NCI-H2196 (cell line): ENCODE results near the gene KRTAP2-1.
A peak's percentile ranks its signal among the peaks of the same experiment; 100 is the strongest.
"Not testable (repeated sequence)": the region's sequence is repeated elsewhere in the genome, so short reads cannot be mapped to it uniquely, and the experiment has no call there.

Source experiments
- DNase-seq: peaks from one replicate; lab custom pipeline; 2025; ENCODE audit not compliant: unreplicated experiment; lab: John Stamatoyannopoulos, UW

Gene KRTAP2-1

GRCh38 chr17:41013606-41014005, 33.5 kb downstream of the KRTAP2-1 start:
- DNase-seq, result peak; percentile 19

DNA sequence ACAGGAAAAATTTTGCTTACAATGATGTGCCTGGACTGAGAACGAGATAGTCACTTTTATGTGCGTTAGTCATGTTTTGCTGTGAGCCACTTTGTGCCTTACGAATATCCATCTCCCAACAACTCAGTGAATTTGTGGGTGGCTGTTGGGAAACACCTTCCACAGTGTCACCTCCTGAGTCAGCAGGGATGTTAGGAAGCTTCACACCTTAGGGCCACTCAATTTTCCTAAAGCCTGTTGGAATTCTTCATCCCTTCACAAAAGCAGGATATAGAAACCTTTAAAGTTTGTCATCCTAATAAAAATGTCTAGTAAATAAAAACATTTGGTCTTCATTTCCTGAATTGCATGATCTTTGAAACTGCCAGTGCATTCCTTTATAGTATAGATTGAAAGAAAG, 33.9 kb downstream of the KRTAP2-1 start:
- DNase-seq, result no peak

DNA sequence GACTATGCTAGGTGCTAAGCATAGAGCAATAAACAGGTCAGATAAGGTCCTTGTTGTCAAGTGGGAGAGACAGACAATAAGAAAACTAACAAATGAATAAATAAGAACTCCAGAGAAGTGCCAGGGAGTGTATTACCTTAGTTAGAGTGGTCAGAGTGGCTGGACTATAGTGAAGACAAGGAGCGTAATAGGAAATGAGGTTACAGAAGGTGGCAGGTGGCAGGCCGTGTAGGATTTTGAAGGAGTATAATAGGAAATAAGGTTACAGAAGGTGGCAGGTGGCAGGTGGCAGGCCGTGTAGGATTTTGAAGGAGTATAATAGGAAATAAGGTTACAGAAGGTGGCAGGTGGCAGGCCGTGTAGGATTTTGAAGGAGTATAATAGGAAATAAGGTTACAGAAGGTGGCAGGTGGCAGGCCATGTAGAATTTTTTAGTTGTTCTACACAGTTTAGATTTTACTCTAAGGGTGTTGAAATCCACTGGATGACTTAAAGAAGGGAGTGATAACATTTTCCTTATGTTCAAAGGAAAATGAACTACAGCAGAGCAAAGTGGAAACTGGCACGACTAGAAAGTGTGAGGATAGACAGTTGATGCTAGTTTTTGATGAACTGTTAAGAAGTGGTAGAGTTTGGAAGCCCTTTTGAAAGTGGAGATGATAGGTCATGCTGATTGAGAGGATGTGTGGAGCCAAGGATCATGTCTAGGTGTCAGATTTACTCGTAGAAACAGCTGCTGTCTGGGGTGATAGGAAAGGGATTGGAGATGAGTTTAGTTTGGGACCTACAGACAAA, 34.6 kb downstream of the KRTAP2-1 start:
- DNase-seq, result no peak

DNA sequence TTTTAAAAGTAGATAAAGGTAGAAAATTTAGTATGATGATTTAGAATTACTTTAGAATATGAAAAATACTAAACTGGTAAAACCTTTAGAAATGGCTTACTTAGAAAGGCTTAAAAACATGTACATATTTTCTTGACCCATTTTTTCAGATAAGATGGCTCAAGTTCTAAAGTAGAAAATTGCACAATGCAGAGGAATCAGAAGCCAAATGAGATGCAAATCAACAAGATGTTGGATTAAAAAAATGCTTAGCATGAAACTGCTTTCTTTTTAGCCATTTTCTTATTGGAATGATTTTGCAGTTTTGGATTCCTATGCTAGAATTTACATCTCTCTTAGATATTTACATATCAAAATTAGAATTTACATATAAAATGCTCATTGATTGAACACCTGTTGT, 36.7 kb downstream of the KRTAP2-1 start:
- no peak for DNase-seq

DNA sequence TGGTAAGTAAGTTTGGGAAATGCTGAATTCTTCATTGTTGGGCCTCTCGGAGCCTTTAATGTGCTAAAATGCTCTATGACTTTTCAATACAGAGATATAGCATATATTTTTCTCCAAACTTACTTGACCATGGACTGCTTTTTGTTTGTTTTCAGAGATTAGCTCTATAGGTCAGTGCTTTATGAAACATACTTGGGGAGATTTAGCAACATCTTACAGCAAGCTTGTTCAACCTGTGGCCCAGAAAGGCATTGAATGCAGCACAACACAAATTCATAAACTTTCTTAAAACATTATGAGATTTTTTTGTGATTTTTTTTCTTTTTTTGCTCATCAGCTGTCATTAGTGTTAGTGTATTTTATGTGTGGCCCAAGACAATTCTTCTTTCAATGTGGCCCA, 37.2 kb downstream of the KRTAP2-1 start:
- DNase-seq, result no peak

DNA sequence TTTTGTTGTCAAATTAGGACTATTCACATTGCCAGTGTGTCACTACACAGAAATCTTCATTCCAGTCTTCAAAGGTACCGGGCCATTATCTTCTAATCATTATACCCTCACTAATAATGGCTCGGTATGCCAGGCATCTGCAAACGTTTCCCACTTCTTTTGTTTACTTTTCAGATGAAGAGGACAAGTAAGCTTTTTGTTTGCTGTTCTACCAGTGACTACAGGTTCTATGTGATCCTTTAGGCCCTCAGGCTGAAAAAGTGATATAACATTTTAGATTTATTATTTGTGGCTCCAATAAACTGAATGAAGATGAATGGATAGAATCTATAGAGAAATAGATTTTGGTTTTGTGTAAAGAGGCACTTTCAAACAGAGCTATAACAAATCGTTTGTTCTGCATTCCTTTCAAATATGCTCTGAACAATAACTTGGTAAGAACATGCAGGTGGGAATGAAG, 37.8 kb downstream of the KRTAP2-1 start:
- DNase-seq, result no peak

DNA sequence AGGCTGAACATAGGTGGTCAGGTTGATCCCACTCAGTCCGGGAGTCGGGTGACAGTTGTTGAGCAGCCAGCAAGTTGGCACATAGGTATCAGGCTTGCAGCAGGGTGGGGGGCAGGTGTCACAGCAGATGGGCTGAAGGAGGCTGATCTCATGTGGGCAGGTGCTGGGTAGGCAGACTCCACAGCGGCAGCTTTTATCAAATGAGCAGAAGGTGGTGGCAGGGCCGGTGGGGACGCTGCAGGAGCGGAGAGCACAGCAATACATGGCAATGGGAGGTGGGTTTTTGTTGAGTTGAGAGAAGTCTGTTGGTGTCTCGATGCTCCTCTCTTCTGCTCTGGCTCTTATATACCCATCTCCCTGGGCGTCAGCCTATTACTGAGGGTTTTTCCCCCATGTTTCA, 38.3 kb downstream of the KRTAP2-1 start, which contains the start of gene KRTAP3-1:
KRTAP3-1 (minus strand) TSS at position 318 of the 400 bp plus-strand sequence; CDS start at position 264, 54 bp downstream.
- DNase-seq, result peak; percentile 9

GRCh38 chr17:41004397-41004796, 42.7 kb downstream of the KRTAP2-1 start:
- DNase-seq, result no peak

GRCh38 chr17:41003926-41004325, 43.2 kb downstream of the KRTAP2-1 start:
- no peak for DNase-seq

DNA sequence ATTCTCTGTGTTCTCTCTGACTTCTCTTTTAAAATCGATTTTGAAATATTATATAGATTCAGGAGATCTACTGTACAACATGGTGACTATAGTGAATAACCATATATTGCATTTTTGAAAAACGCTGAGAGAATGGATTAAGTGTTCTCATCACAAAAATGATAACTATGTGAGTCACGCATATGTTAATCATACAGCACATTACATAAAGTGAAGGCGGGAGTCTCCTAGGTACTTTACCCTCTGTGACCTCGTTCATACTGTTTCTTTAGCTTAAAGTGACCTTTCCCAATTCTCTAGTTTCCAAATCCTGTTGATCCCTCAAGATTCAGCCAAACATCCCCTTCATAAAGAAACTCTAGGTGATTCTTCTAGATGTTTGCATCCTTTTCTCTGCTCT, 44.3 kb downstream of the KRTAP2-1 start:
- DNase-seq, result no peak

GRCh38 chr17:41001795-41002194, 45.3 kb downstream of the KRTAP2-1 start:
- no peak for DNase-seq

DNA sequence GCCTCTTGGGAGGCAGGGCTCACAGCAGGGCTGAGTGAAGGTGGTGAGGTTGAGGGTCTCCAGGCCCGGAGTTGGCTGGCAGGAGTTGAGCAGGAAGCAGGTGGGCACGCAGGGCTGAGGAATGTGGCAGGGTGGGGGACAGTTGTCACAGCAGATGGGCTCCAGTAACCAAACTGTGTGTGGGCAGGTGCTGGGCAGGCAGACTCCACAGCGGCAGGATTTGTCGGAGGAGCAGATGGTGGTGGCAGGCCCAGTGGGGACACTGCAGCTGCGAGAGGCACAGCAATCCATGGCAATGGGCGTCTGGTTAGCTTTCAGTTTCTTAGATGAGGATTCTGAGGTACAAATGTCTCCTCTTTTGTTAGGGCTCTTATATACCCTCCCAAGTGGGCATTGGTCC, 47.6 kb downstream of the KRTAP2-1 start, which contains the start of gene KRTAP3-2:
KRTAP3-2 (minus strand) TSS at position 344 of the 400 bp plus-strand sequence; CDS start at position 291, 53 bp downstream.
- not testable (repeated sequence) for DNase-seq

- no peak for DNase-seq
Measured at GRCh38 chr17:40997361-40997760, 49.8 kb downstream of the KRTAP2-1 start.

DNA sequence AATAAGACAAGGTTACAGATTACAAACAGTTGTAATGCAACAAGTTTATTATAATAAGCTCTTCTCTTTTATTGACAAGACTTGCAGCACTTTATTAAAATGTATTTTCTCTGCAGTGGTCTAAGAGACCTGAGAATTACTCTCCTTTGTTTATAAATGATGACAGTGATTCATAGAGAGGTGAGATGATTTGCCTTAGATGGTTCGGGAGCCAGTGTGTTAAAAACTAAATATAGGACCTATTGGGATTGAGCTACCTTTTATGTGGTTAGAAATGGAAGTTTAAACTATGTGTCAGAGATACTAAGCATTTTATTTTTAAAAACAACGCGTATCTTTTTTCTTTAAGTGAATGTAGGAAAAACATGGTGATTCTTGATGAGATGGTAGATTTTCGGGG, 50.3 kb downstream of the KRTAP2-1 start:
- DNase-seq, result no peak
